WTC11 (cell line): ENCODE measurements around the gene ZNF14.

Source experiments
- ATF1 ChIP-seq: sonication (generic); formaldehyde crosslinking; IDR thresholded peaks from 2 replicates; pipeline ENCODE4 v1.8.1; 2023; ENCODE audit warnings: mild to moderate bottlenecking, moderate library complexity, missing genetic modification reagents
- CTCF ChIP-seq: fragments of 200-600 bp; IDR thresholded peaks from 2 replicates; pipeline ENCODE4 v1.8.0; 2022; ENCODE audit warnings: antibody characterized with exemption
- E2F1 ChIP-seq: sonication (generic); formaldehyde crosslinking; IDR thresholded peaks from 2 replicates; pipeline ENCODE4 v1.8.0; 2022; ENCODE audit warnings: mild to moderate bottlenecking, missing genetic modification reagents
- HMGA2 ChIP-seq: fragments of 250-450 bp; sonication (Bioruptor Pico); IDR thresholded peaks from 2 replicates; pipeline ENCODE4 v1.4.0; 2021; ENCODE audit warnings: mild to moderate bottlenecking, moderate library complexity
- IRF1 ChIP-seq: sonication (generic); formaldehyde crosslinking; IDR thresholded peaks from 2 replicates; pipeline ENCODE4 v1.8.0; 2023; ENCODE audit warnings: missing genetic modification reagents
- KAT7 ChIP-seq: sonication (generic); formaldehyde crosslinking; IDR thresholded peaks from 2 replicates; pipeline ENCODE4 v1.8.1; 2023; ENCODE audit warnings: missing genetic modification reagents, mild to moderate bottlenecking, borderline replicate concordance
- NR1H2 ChIP-seq: sonication (generic); formaldehyde crosslinking; IDR thresholded peaks from 2 replicates; pipeline ENCODE4 v1.9.0; 2021; ENCODE audit warnings: mild to moderate bottlenecking, moderate library complexity, missing genetic modification reagents
- OVOL2 ChIP-seq: fragments of 250-450 bp; sonication (Bioruptor Pico); IDR thresholded peaks from 2 replicates; pipeline ENCODE4 v1.9.0; 2021; ENCODE audit warnings: mild to moderate bottlenecking, borderline replicate concordance
- USF2 ChIP-seq: sonication (generic); formaldehyde crosslinking; IDR thresholded peaks from 2 replicates; pipeline ENCODE4 v1.8.1; 2023; ENCODE audit warnings: mild to moderate bottlenecking, missing genetic modification reagents, moderate library complexity
- ZNF121 ChIP-seq: sonication (generic); formaldehyde crosslinking; IDR thresholded peaks from 2 replicates; pipeline ENCODE4 v1.8.0; 2023; ENCODE audit warnings: missing genetic modification reagents
- TF ChIP-seq, protein P1 (sequence below): sonication (generic); formaldehyde crosslinking; IDR thresholded peaks from 2 replicates; pipeline ENCODE4 v1.8.1; 2022; ENCODE audit warnings: mild to moderate bottlenecking, moderate library complexity, missing genetic modification reagents
- TF ChIP-seq, protein P2 (sequence below): sonication (generic); formaldehyde crosslinking; IDR thresholded peaks from 2 replicates; pipeline ENCODE4 v1.8.1; 2022; ENCODE audit warnings: mild to moderate bottlenecking, missing genetic modification reagents, moderate library complexity, borderline replicate concordance

- TF ChIP-seq CTCF (no peak), USF2 (CRISPR knock-in tag) (peak; percentile 31; the same call in 1 of the 2 replicates), OVOL2 (CRISPR knock-in tag) (no peak), IRF1 (0 out of 2 replicates have a peak, but pooled peaks have one; percentile 17), NR1H2 (CRISPR knock-in tag) (no peak), ZNF121 (CRISPR knock-in tag) (0 out of 2 replicates have a peak, but pooled peaks have one; percentile 36), E2F1 (no peak), HMGA2 (no peak), KAT7 (no peak), ATF1 (no peak)
- TF ChIP-seq, protein P1, sequence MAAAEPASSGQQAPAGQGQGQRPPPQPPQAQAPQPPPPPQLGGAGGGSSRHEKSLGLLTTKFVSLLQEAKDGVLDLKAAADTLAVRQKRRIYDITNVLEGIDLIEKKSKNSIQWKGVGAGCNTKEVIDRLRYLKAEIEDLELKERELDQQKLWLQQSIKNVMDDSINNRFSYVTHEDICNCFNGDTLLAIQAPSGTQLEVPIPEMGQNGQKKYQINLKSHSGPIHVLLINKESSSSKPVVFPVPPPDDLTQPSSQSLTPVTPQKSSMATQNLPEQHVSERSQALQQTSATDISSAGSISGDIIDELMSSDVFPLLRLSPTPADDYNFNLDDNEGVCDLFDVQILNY (CRISPR knock-in tag): peak; percentile 72; the same call in 1 of the 2 replicates
- TF ChIP-seq, protein P2, sequence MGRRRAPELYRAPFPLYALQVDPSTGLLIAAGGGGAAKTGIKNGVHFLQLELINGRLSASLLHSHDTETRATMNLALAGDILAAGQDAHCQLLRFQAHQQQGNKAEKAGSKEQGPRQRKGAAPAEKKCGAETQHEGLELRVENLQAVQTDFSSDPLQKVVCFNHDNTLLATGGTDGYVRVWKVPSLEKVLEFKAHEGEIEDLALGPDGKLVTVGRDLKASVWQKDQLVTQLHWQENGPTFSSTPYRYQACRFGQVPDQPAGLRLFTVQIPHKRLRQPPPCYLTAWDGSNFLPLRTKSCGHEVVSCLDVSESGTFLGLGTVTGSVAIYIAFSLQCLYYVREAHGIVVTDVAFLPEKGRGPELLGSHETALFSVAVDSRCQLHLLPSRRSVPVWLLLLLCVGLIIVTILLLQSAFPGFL (CRISPR knock-in tag): no peak
These were observed 43.5 kb upstream of the ZNF14 start for GRCh38 chr19:19776206-19777008.
